ENCODE results near the gene ADAM23.

Gene ADAM23

GRCh38 chr2:206435742-206436141 is 7.6 kb upstream of the ADAM23 start:
- ATAC-seq (ENCODE audit: insufficient read depth, low read depth) (no peak), DNase-seq (no peak)
- Histone ChIP-seq H3K4me1 (ENCODE audit: insufficient read depth, low read length) (no peaks in the 10 kb centered on the region), H4K20me1 (ENCODE audit: insufficient read depth, low read length) (no peaks in the 10 kb centered on the region), H3K36me3 (ENCODE audit: insufficient read depth, low read length) (no peaks in the 10 kb centered on the region), H3K4me3 (ENCODE audit: low read depth in 1 of 2, low read length in 2 of 2) (no peak overlapping the region), H3K27ac (ENCODE audit: low read length) (no peak overlapping the region), H3K9ac (ENCODE audit: low read depth, low read length) (no peak overlapping the region), H3K79me2 (ENCODE audit: insufficient read depth, low read length) (no peaks in the 10 kb centered on the region), H3K27me3 (ENCODE audit: insufficient read depth, low read length, poor library complexity) (no peaks in the 10 kb centered on the region), H3K9me3 (ENCODE audit: insufficient read depth, low read length, severe bottlenecking) (no peaks in the 10 kb centered on the region), H2AFZ (ENCODE audit: low read depth, low read length) (no peak overlapping the region), H3K4me2 (ENCODE audit: insufficient read depth, low read length) (no peak overlapping the region)
- TF ChIP-seq EZH2 (IDR thresholded peaks at IDR 0.05; ENCODE audit: borderline replicate concordance, low read depth, low read length, severe bottlenecking): no peak
- TF ChIP-seq, protein P1, sequence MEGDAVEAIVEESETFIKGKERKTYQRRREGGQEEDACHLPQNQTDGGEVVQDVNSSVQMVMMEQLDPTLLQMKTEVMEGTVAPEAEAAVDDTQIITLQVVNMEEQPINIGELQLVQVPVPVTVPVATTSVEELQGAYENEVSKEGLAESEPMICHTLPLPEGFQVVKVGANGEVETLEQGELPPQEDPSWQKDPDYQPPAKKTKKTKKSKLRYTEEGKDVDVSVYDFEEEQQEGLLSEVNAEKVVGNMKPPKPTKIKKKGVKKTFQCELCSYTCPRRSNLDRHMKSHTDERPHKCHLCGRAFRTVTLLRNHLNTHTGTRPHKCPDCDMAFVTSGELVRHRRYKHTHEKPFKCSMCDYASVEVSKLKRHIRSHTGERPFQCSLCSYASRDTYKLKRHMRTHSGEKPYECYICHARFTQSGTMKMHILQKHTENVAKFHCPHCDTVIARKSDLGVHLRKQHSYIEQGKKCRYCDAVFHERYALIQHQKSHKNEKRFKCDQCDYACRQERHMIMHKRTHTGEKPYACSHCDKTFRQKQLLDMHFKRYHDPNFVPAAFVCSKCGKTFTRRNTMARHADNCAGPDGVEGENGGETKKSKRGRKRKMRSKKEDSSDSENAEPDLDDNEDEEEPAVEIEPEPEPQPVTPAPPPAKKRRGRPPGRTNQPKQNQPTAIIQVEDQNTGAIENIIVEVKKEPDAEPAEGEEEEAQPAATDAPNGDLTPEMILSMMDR (IDR thresholded peaks at IDR 0.05; ENCODE audit: borderline replicate concordance, extremely low read depth, low read length, poor library complexity, severe bottlenecking): no peak

GRCh38 chr2:206438196-206438724 is 5.1 kb upstream of the ADAM23 start:
- H3K4me3 ChIP-seq (ENCODE audit: low read depth in 1 of 2, low read length in 2 of 2): no peak overlapping the region
- no peaks in the 10 kb centered on the region for H3K4me1 ChIP-seq (ENCODE audit: insufficient read depth, low read length)
- no peak overlapping the region for H3K4me2 ChIP-seq (ENCODE audit: insufficient read depth, low read length)
- DNase-seq: no peak
- TF ChIP-seq EZH2 (IDR thresholded peaks at IDR 0.05; ENCODE audit: borderline replicate concordance, low read depth, low read length, severe bottlenecking): no peak
- TF ChIP-seq, protein P1 (IDR thresholded peaks at IDR 0.05; ENCODE audit: borderline replicate concordance, extremely low read depth, low read length, poor library complexity, severe bottlenecking): no peak
- H3K36me3 ChIP-seq (ENCODE audit: insufficient read depth, low read length): no peaks in the 10 kb centered on the region
- H3K9ac ChIP-seq (ENCODE audit: low read depth, low read length): no peak overlapping the region
- no peaks in the 10 kb centered on the region for H3K9me3 ChIP-seq (ENCODE audit: insufficient read depth, low read length, severe bottlenecking)
- H3K79me2 ChIP-seq (ENCODE audit: insufficient read depth, low read length): no peaks in the 10 kb centered on the region
- H4K20me1 ChIP-seq (ENCODE audit: insufficient read depth, low read length): no peaks in the 10 kb centered on the region
- no peak for ATAC-seq (ENCODE audit: insufficient read depth, low read depth)
- H2AFZ ChIP-seq (ENCODE audit: low read depth, low read length): no peak overlapping the region
- H3K27ac ChIP-seq (ENCODE audit: low read length): no peak overlapping the region
- H3K27me3 ChIP-seq (ENCODE audit: insufficient read depth, low read length, poor library complexity): no peaks in the 10 kb centered on the region

- H3K79me2 ChIP-seq (ENCODE audit: insufficient read depth, low read length): no peaks in the 10 kb centered on the region
- ATAC-seq (ENCODE audit: insufficient read depth, low read depth) (no peak), DNase-seq (no peak)
- no peak overlapping the region for H3K9ac ChIP-seq (ENCODE audit: low read depth, low read length)
- H2AFZ ChIP-seq (ENCODE audit: low read depth, low read length): no peak overlapping the region
- no peaks in the 10 kb centered on the region for H3K9me3 ChIP-seq (ENCODE audit: insufficient read depth, low read length, severe bottlenecking)
- H3K27ac ChIP-seq (ENCODE audit: low read length): no peak overlapping the region
- H3K4me3 ChIP-seq (ENCODE audit: low read depth in 1 of 2, low read length in 2 of 2): no peak overlapping the region
- H3K4me1 ChIP-seq (ENCODE audit: insufficient read depth, low read length): no peaks in the 10 kb centered on the region
- no peaks in the 10 kb centered on the region for H3K36me3 ChIP-seq (ENCODE audit: insufficient read depth, low read length)
- TF ChIP-seq, protein P1 (IDR thresholded peaks at IDR 0.05; ENCODE audit: borderline replicate concordance, extremely low read depth, low read length, poor library complexity, severe bottlenecking): no peak
- no peak for TF ChIP-seq EZH2 (IDR thresholded peaks at IDR 0.05; ENCODE audit: borderline replicate concordance, low read depth, low read length, severe bottlenecking)
- H4K20me1 ChIP-seq (ENCODE audit: insufficient read depth, low read length): no peaks in the 10 kb centered on the region
- H3K27me3 ChIP-seq (ENCODE audit: insufficient read depth, low read length, poor library complexity): no peaks in the 10 kb centered on the region
- no peak overlapping the region for H3K4me2 ChIP-seq (ENCODE audit: insufficient read depth, low read length)
These were observed 879 bp upstream of the ADAM23 start for GRCh38 chr2:206442474-206442832.

Data from DND-41 (cell line).